Measurements from ENCODE around the gene EXT2. TPM values are rescaled to one million over a fixed set of nuclear protein-coding genes. Genes with fewer than 3 reads are reported as not detected.
A peak's percentile ranks its signal among the peaks of the same experiment; 100 is the strongest.

EXT2 gene
- total and polyA plus RNA-seq, 2 experiments from 2014 or later: 15.9 to 48.6 TPM

- H3K27me3 Mint-ChIP-seq (ENCODE audit: insufficient read depth, low read depth, poor library complexity): peaks cover 10% of the 10 kb centered on the region
- no peaks in the 10 kb centered on the region for H3K79me2 ChIP-seq (replicated peaks; ENCODE audit: insufficient read depth)
These were observed 190.3 kb downstream of the EXT2 start for GRCh38 chr11:44285756-44286155.

More at GRCh38 chr11:44285756-44286155, 190.3 kb downstream of the EXT2 start:
- peaks cover 9% of the 10 kb centered on the region; the same call in 2 of the 3 replicates for H3K4me1 Mint-ChIP-seq
- DNase-seq (ENCODE audit: low spot score): peak; percentile 19
- peak overlapping the region; percentile 53 for H2AFZ ChIP-seq
- H3K36me3 ChIP-seq (ENCODE audit: insufficient read depth): no peaks in the 10 kb centered on the region
- H3F3A ChIP-seq (replicated peaks; ENCODE audit: low read depth): no peaks in the 10 kb centered on the region
- no peaks in the 10 kb centered on the region for H3K9me2 ChIP-seq (ENCODE audit: insufficient read depth)
- H3K27ac Mint-ChIP-seq: no peak overlapping the region
- no peak overlapping the region for H3K4me3 ChIP-seq
- no peak for TF ChIP-seq STAT1 (IDR thresholded peaks at IDR 0.05; ENCODE audit: unreplicated experiment)
- no peak for TF ChIP-seq REST (IDR thresholded peaks at IDR 0.05; ENCODE audit: unreplicated experiment)
- TF ChIP-seq ETS1 (IDR thresholded peaks at IDR 0.05): no peak
- TF ChIP-seq CTCF (conservative IDR thresholded peaks at IDR 0.05; ENCODE audit: low read depth in 2 of 2): no peak
- TF ChIP-seq ZNF331 (CRISPR knock-in tag; IDR thresholded peaks at IDR 0.05; ENCODE audit: low read depth): no peak
- TF ChIP-seq ZNF462 (CRISPR knock-in tag; IDR thresholded peaks at IDR 0.05): no peak
- TF ChIP-seq POLR2AphosphoS5 (IDR thresholded peaks at IDR 0.05; ENCODE audit: low read depth): no peak
- TF ChIP-seq NANOG (IDR thresholded peaks at IDR 0.05; ENCODE audit: borderline replicate concordance): no peak
- TF ChIP-seq EZH2phosphoT487 (IDR thresholded peaks at IDR 0.05; ENCODE audit: unreplicated experiment): no peak
- TF ChIP-seq JUNB (IDR thresholded peaks at IDR 0.05; ENCODE audit: unreplicated experiment): no peak
- no peak for TF ChIP-seq EZH2 (IDR thresholded peaks at IDR 0.05; ENCODE audit: low read depth, unreplicated experiment)
- TF ChIP-seq ZNF114 (CRISPR knock-in tag; IDR thresholded peaks at IDR 0.05): no peak
- TF ChIP-seq CREB1 (CRISPR knock-in tag; IDR thresholded peaks at IDR 0.05; ENCODE audit: low read depth): no peak
- H3K4me2 ChIP-seq: no peak overlapping the region
- no peaks in the 10 kb centered on the region for H3K27me3 ChIP-seq (ENCODE audit: insufficient read depth)
- H4K20me1 ChIP-seq (replicated peaks; ENCODE audit: insufficient read depth): no peaks in the 10 kb centered on the region
- no peaks in the 10 kb centered on the region for H3K9me3 Mint-ChIP-seq
- no peak overlapping the region for H3K4me3 Mint-ChIP-seq
- ATAC-seq: peak; percentile 69
- H3K27ac ChIP-seq (ENCODE audit: low read depth): no peak overlapping the region
- H3K36me3 Mint-ChIP-seq (ENCODE audit: low read depth): no peaks in the 10 kb centered on the region
- H3K4me1 ChIP-seq (ENCODE audit: insufficient read depth): no peaks in the 10 kb centered on the region
